Sigmoid colon (tissue), 7 donors: ENCODE results near the gene HOXB1. TPM values are rescaled to one million over a fixed set of nuclear protein-coding genes. Genes with fewer than 3 reads are reported as not detected.
A peak's percentile ranks its signal among the peaks of the same experiment; 100 is the strongest.

Experiments used
- DNase-seq: peaks from one replicate; pipeline ENCODE4 v3.0.0-alpha.2; 2019
- H3K27ac ChIP-seq, 4 donors: fragments of 200-600 bp; sonication (generic); one replicate each; pipeline ENCODE4 v1.5.1; 2016 to 2019; ENCODE audit warnings: mild to moderate bottlenecking in 1 of 4
- H3K27me3 ChIP-seq, 3 donors: fragments of 200-600 bp; sonication (generic); one replicate each; pipeline ENCODE4 v1.5.1; 2019; ENCODE audit warnings: mild to moderate bottlenecking in 1 of 3
- H3K36me3 ChIP-seq, 4 donors: fragments of 200-600 bp; sonication (generic); one replicate each; pipeline ENCODE4 v1.5.1; 2016 to 2019
- H3K4me1 ChIP-seq, 4 donors: fragments of 200-600 bp; sonication (generic); one replicate each; pipeline ENCODE4 v1.5.1; 2017 to 2019
- H3K4me3 ChIP-seq, 4 donors: fragments of 200-600 bp; sonication (generic); one replicate each; pipeline ENCODE4 v1.5.1; 2017 to 2019; ENCODE audit warnings: mild to moderate bottlenecking in 2 of 4, moderate library complexity in 1 of 4
- H3K9me3 ChIP-seq, 4 donors: fragments of 200-600 bp in 3 of 4; sonication (generic) in 3 of 4; one replicate each; pipeline versions ENCODE4 v1.5.1 to v1.6.1; 2013 to 2019
- EP300 ChIP-seq, 4 donors: sonication (generic); formaldehyde crosslinking; IDR thresholded peaks; one replicate each; pipeline ENCODE4 v1.6.1; 2017; ENCODE audit warnings: antibody characterized with exemption in 4 of 4
- POLR2A ChIP-seq, 2 donors: fragments of 450-650 bp; IDR thresholded peaks; one replicate each; pipeline ENCODE4 v1.6.1; 2016; ENCODE audit warnings: antibody characterized with exemption in 2 of 2, mild to moderate bottlenecking in 2 of 2, moderate library complexity in 2 of 2
- POLR2AphosphoS5 ChIP-seq, 4 donors: sonication (generic); formaldehyde crosslinking; IDR thresholded peaks; one replicate each; pipeline ENCODE4 v1.6.1; 2017; ENCODE audit warnings: antibody characterized with exemption in 4 of 4
- WGBS, 2 donors: extraction: QIAGEN DNeasy Blood & Tissue Kit; methylation state at CpG; one replicate each; pipeline ENCODE4 v1.1.7; 2013; 5-methylcytosine and 5-hydroxymethylcytosine counted together
- intact Hi-C: fragments of 100-400 bp; cut with DNase I; formaldehyde crosslinking; loops from one replicate; pipeline ENCODE4 v1.15.1; 2023
- polyA plus RNA-seq, 3 donors: library from polyadenylated mRNA; stranded (reverse); fragments of 200-250 nt; gene quantifications; one replicate each; pipeline ENCODE4 v1.2.3, GENCODE V29; 2013
- total RNA-seq, 4 donors: library from RNA; depleted of rRNA; stranded (reverse); fragments of >200 nt; gene quantifications; one replicate each; pipeline ENCODE4 v1.1.0, GENCODE V29; 2016
- TF ChIP-seq, protein P1 (sequence below), 4 experiments: fragments of 450-650 bp in 3 of 4; fragments of 200-600 bp in 1 of 4; IDR thresholded peaks; one replicate each; pipeline ENCODE4 v1.5.1; 2016 to 2019; ENCODE audit warnings: antibody characterized with exemption in 4 of 4, mild to moderate bottlenecking in 3 of 4, moderate library complexity in 2 of 4
- donor health status: healthy with polysubstance abuse.
- donor health status: Bipolar disorder and iron deficiency.
- donor health status: healthy.

Gene HOXB1
- total and polyA plus RNA-seq, 7 donors: 0.27 to 0.92 (median 0.60) TPM; not detected in 4

DNA sequence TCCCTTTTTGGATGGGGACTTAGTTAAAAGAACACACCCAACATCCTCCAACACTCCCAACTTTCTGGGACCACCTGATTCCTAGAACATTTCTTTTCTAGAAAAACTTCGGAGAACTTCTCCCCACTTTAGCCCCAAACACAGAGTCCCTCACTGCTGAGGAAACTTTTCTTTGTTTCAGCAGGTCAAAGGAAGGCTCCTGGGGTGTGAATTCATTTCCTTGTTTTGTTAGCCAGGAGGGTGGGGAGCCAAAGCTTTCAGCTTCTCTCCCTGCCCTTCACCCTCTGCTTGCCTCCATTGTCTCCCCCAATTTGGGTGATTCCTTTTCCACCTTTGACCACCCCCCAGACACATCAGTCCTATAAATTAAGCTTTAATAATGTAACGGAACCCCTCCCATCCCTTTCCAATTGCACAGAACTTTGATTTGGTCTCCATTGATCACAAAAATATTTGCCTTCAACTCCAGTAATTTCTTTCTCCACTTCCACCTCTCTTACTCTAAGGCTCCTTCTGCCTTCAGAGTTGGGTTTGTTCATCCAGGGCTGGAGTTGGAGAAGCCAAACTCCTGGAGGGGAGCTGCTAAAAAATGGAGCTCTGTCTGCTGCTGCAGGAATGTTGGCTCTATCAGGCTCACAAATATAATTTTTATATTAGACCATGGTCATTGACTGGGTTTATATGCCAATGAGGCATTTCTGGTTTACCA lies 37.0 kb upstream of the HOXB1 start:
- DNase-seq: no peak
- WGBS, 2 donors: 33 to 67% methylated on average over 2 of the region's 2 CpGs
- Histone ChIP-seq H3K36me3 (no peaks in the 10 kb centered on the region), H3K27ac (peak overlapping the region; percentile 94 to 99 (median 96)), H3K27me3 (no peaks in the 10 kb centered on the region), H3K4me1 (peaks cover 0 to 100% (median 97%) of the 10 kb centered on the region in 4 donors), H3K9me3 (no peaks in the 10 kb centered on the region), H3K4me3 (peak overlapping the region in 3 of 4 donors; percentile 31 to 84 (median 40))
- TF ChIP-seq EP300 (IDR thresholded peaks at IDR 0.05) (no peak), POLR2A (IDR thresholded peaks at IDR 0.05) (no peak), POLR2AphosphoS5 (IDR thresholded peaks at IDR 0.05) (no peak)
- TF ChIP-seq, protein P1, sequence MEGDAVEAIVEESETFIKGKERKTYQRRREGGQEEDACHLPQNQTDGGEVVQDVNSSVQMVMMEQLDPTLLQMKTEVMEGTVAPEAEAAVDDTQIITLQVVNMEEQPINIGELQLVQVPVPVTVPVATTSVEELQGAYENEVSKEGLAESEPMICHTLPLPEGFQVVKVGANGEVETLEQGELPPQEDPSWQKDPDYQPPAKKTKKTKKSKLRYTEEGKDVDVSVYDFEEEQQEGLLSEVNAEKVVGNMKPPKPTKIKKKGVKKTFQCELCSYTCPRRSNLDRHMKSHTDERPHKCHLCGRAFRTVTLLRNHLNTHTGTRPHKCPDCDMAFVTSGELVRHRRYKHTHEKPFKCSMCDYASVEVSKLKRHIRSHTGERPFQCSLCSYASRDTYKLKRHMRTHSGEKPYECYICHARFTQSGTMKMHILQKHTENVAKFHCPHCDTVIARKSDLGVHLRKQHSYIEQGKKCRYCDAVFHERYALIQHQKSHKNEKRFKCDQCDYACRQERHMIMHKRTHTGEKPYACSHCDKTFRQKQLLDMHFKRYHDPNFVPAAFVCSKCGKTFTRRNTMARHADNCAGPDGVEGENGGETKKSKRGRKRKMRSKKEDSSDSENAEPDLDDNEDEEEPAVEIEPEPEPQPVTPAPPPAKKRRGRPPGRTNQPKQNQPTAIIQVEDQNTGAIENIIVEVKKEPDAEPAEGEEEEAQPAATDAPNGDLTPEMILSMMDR (IDR thresholded peaks at IDR 0.05): no peak
- intact Hi-C loops: no loop called here

DNA sequence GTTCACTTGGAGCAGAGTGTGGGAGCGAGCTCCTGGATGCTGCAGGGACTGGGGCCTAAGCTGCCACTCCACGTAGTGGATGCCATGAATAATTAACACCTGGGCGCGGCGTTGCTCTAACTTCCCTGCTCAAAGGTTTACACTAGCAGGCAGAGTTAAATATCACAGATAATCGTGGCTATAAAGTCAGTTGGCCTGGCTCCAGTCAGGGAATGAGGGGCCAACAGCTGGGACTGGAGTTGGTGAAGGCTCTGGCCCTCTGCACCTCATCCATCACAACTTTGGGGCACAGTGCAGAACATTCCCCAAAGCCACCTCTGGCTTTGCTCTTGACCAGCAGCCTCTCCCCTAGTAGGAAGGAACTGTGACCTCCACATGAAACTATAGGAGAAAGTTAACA lies 36.4 kb upstream of the HOXB1 start:
- Histone ChIP-seq H3K4me1 (peaks cover 0 to 100% (median 97%) of the 10 kb centered on the region in 4 donors), H3K27ac (peak overlapping the region; percentile 94 to 99 (median 96)), H3K27me3 (no peaks in the 10 kb centered on the region), H3K4me3 (no peak overlapping the region), H3K9me3 (no peaks in the 10 kb centered on the region), H3K36me3 (no peaks in the 10 kb centered on the region)
- DNase-seq: no peak
- no peak for TF ChIP-seq EP300 (IDR thresholded peaks at IDR 0.05)
- peak in 1 of 4 donors; percentile 5 for TF ChIP-seq POLR2AphosphoS5 (IDR thresholded peaks at IDR 0.05)
- intact Hi-C loops: no loop called here
- WGBS, 2 donors: 15 to 53% methylated on average over 6 of the region's 6 CpGs

DNA sequence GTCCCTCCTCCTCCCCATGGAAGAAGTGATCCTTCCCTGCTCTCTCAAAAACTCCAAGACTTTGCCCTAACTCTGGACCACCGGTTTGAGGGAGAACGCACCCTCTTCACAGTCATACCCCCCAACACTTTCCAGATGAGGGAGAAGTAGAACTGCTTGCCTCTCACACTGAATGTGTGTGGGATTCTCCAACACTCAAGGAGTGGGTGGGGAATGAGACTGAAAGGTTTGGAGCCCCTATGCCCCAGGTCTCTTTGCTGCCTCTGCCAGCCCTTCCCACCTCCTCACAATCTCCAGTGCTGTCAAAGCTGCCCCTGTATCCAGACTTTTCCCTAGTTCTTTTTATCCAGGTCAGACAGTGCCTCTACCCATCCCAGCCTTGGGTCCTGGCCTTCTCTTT lies 35.9 kb upstream of the HOXB1 start:
- DNase-seq: no peak
- TF ChIP-seq POLR2AphosphoS5 (IDR thresholded peaks at IDR 0.05): no peak
- TF ChIP-seq POLR2A (IDR thresholded peaks at IDR 0.05): no peak
- TF ChIP-seq EP300 (IDR thresholded peaks at IDR 0.05): no peak
- TF ChIP-seq, protein P1 (IDR thresholded peaks at IDR 0.05): no peak
- 47 to 49% methylated on average over 2 of the region's 2 CpGs for WGBS, 2 donors
- Histone ChIP-seq H3K27ac (peak overlapping the region; percentile 94 to 99 (median 96)), H3K4me3 (no peak overlapping the region), H3K27me3 (no peaks in the 10 kb centered on the region), H3K36me3 (no peaks in the 10 kb centered on the region), H3K4me1 (peaks cover 0 to 100% (median 97%) of the 10 kb centered on the region in 4 donors), H3K9me3 (no peaks in the 10 kb centered on the region)
- intact Hi-C loops: no loop called here

DNA sequence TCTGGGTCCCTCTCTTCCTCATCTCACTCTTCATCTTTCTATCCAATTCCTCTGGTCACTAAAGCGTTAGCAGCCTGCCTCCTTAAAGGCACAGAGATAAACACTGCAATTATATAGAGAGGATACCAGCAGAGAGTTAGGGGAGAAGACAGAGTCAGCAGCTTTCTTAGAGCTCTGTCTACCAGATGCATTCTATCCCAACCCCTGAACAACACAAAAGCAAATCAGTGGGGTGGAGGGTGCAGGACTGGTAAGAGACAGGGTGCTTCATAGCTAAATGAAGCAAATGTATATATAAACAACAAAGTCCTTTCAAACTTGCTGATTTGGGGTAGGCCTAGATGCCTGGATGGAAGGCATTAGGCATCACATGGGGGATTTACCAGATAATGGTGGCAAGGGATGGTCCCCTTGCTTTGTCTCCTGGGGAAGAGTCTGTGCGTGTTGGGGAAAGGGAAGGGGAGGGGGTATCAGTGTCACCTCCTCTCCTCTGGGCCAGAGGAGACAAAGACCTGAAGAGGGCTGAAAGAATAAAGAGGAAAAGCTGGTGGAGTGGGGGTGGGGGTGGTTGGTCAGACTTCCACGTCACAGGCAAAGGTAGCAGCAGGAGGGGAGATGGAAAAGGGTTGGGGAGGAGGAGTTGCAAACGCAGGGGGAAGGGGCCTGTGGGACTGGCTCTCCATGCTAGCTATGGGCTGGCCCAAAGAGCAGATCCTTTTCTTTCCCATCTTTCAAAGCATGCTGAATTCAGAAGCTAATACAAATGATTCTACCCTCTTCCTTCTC lies 35.3 kb upstream of the HOXB1 start:
- Histone ChIP-seq H3K36me3 (no peaks in the 10 kb centered on the region), H3K27me3 (no peaks in the 10 kb centered on the region), H3K4me3 (no peak overlapping the region), H3K27ac (peak overlapping the region; percentile 94 to 99 (median 96)), H3K4me1 (peaks cover 0 to 100% (median 97%) of the 10 kb centered on the region in 4 donors), H3K9me3 (no peaks in the 10 kb centered on the region)
- DNase-seq: no peak
- no peak for TF ChIP-seq EP300 (IDR thresholded peaks at IDR 0.05)
- TF ChIP-seq, protein P1 (IDR thresholded peaks at IDR 0.05): no peak
- TF ChIP-seq POLR2AphosphoS5 (IDR thresholded peaks at IDR 0.05): no peak
- TF ChIP-seq POLR2A (IDR thresholded peaks at IDR 0.05): no peak
- intact Hi-C loops: no loop called here
- 79 to 87% methylated on average over 4 of the region's 4 CpGs for WGBS, 2 donors

DNA sequence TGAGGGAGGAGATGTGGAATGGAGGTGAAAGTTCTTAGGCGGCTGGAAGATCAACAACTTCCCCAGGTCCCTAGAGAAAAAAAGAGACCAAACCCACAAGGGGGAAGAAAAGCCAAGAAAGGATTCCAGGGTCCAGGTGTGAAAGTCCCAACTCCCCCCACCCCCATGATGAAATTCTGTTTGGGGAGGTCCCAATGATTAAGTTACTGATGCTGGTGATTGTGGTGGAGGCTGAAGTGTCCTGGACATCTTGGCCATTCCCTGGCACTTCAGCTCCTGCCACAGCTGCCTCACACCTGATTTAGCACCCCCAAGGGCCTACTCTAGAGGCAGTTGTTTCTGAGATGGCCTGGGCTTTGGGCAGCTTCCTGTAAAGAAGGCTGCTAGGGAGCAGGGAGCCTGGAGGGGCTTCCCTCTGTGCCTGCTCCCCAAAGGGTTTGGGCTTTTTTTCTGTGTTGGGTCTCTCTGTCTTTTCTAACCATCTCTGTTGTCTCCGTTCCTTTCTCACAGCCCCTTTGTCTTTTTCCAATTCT lies 34.3 kb upstream of the HOXB1 start:
- Histone ChIP-seq H3K27ac (peak overlapping the region; percentile 94 to 99 (median 96)), H3K9me3 (no peaks in the 10 kb centered on the region), H3K36me3 (no peaks in the 10 kb centered on the region), H3K27me3 (no peaks in the 10 kb centered on the region), H3K4me3 (peak overlapping the region in 2 of 4 donors; percentile 49 to 52), H3K4me1 (peaks cover 0 to 100% (median 99%) of the 10 kb centered on the region in 4 donors)
- WGBS, 2 donors: 79 to 85% methylated on average over 2 of the region's 2 CpGs
- no peak for DNase-seq
- TF ChIP-seq POLR2AphosphoS5 (IDR thresholded peaks at IDR 0.05) (no peak), POLR2A (IDR thresholded peaks at IDR 0.05) (no peak), EP300 (IDR thresholded peaks at IDR 0.05) (no peak)
- TF ChIP-seq, protein P1 (IDR thresholded peaks at IDR 0.05): no peak
- intact Hi-C loops: no loop called here
